Stimulated activated CD8-positive, alpha-beta memory T cell treated with anti-CD3 and anti-CD28 coated beads, Interleukin-4, amount 100 ng/mL, for 4 hours (primary cell): ENCODE results near the gene C6.

Experiments
- DNase-seq, 2 donors: peaks; one replicate each; pipeline ENCODE4 v3.0.0-alpha.2; 2020; ENCODE audit warnings: low read depth in 2 of 2, low spot score in 1 of 2

The C6 gene

DNA sequence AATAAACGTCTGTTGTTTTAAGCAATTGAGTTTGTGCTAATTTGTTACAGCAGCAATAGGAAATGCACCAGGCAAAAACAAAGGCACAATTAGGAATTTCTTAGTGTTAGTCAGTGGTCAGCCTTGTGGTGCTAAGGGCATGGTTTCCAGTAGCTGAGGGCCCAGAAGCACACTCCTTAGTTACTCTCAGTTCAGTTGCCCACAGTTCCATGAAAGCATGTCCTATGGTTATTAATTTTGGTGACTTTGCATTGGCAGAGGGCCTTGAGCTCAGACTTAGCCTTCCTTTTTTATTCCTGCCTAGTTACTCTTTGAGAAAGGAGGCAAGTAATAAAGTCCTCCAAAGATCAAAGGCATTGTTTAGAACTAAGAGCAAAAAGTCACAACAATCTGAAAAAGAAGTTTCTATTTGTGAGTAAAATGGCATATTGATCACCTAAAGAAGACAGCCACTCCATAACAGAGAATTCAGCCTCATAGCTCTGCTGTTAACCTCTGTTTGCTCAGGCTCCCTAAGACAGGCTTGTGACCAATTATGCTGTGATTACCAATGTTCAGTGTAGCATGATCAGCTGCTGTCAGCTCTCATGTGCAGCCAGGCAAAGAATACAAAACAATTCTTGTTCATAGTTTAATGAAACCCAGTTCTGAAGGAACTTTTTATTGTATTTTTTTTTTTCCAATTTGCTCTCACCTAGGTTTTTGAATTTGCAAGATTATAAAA lies 85.2 kb downstream of the C6 start:
- DNase-seq, result no peak

DNA sequence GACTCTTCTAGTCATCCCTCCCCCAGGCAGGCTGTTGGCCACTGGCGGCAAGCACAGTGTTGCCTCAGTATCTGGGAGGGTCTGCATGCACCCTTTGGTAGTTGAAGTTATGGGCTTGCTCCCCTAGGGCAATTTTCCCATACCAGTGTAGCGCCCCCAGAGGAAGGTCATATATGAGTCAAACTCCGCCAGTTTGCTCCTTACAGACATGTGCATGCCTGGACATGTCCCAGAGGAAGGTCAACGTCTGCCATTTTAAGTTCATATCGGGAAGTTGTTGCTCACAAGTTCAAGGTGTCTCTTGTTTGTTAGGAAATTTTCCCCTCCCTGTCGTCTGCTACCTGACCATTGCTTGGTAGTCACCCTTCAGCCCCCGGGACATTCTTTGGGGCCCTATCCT lies 90.9 kb downstream of the C6 start:
- DNase-seq, result no peak

DNA sequence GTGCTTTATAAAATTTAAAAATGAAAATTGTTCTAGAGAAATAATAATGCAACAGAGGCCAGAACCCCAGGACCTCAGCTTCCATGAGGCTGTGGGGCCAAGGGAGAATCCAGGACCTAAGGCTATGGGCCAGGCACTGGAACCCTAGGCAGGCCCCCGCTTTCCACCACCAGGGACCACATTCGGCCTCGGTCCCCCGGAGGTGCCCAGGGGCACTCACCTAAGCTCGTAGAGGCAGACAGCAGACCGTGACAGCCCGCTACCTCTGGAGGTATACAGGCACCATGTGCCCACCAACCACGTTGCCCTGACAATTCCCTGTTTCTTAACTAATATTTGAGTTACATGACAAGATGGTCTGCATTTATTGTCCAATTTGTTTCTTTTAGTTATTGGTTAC lies 92.7 kb downstream of the C6 start:
- DNase-seq, result no peak

DNA sequence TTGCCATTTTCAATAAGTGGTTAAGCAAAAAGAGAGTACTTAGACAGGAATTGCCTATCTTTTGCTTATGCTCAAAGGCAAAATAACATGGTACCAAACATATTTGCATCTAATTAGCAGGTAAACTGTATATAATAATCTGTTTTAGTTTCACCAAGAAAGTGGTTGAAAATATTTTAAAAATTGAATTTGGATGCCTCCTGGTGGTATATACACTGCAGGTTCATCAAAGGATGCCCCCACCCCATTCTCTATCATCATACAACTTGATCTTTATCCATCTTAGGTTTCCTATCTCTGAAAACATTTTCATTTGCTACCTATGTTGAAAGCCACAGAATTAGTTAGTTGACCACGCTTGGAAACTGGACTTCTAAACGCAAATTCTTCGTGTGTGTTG lies 95.2 kb downstream of the C6 start:
- no peak for DNase-seq

DNA sequence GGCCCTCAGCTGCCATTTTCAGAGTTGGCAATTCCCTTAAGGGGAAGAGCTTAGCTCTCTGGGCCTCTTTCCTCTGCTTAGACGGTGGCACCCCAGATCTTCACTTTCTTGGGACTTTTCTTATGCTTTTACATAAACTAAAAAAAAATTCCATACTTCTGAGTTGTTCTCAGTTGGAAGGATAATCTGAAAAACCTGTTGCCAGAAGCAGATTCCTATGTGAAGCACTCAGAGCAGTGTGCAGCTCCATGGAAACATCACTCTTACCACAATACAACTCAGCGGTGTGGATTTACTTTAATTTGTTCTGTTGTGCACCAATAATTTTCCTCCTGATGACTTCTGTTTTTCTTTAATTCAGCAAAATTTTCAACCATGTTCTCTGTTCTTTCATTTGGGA lies 98.1 kb downstream of the C6 start:
- DNase-seq, result no peak

DNA sequence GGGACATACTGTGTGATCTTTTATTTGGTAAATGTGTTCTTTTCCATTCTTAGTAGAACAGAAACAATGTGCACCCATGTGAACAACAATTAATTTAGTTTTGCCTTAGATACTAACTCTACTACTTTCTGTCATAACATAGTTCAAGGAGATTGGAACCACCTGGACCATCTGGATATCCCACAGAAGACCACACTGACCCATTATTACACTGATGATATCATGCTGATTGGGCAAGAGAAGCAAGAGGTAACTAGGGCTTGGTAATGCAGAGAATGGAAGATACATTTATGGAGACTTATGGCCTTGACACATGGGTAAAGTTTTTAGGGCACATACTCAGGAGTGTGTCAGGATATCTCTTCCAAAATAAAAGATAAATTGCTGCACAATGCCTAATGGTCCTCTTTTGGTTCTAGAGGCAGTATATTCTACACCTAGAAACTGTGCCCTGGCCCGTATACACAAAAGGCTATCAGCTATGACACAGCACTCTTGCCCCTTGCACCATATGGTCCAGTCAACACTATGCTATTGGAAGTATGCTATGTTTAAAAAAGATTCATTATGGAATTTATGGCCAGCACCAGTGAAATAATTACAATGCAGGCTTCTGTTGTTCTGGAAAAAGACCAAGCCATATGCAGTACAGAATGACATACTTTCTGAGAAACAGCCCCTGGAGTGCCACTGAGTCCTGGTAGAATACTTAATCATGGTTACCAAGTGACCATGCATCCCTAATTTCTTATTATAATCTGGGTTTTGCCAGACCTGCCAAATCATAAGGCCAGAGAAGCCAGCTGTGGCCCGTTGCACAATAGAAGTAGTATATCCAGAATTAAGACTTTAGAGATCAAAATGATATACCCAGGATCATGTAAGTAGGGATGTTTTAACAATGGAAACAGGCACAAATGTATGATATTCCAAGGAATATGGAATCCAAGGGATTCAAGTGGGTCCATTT lies 100.6 kb downstream of the C6 start:
- DNase-seq, result no peak

DNA sequence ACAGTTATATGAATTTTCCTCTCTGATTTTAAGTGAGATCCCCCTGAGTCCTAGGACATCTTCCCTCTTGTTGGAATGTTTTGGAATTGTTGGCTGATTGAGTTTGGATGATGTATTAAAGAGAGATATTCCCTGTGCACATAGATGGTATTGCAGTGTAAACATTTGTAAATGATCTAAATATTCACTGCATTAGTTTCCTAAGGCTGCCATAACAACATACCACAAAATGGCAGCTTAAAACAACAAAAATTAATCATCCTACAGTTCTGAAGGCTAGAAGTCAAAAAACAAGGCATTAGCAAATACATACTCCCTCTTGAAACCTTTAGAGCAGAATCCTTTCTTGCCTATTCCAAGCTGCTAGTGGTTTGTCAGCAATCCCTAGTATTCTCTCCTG lies 104.1 kb downstream of the C6 start:
- no peak for DNase-seq

DNA sequence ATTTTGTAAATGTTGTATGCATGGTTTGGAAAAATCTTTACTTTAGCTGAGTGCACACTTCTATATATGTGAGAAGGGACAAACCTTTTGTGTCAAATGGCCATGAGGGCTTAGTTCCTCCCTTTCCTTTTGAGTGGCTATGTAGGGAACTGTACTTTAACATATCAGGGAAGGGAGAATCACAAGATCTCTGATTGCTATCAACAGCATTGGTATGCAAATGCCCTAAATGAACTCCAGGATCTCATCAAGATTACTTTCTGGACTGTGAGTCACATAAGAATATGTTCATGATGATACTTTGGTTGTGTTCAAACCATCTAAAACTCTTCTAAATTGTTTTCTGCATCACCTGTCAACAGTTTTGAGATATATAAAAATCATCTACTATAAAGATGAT lies 111.0 kb downstream of the C6 start:
- DNase-seq, result no peak

DNA sequence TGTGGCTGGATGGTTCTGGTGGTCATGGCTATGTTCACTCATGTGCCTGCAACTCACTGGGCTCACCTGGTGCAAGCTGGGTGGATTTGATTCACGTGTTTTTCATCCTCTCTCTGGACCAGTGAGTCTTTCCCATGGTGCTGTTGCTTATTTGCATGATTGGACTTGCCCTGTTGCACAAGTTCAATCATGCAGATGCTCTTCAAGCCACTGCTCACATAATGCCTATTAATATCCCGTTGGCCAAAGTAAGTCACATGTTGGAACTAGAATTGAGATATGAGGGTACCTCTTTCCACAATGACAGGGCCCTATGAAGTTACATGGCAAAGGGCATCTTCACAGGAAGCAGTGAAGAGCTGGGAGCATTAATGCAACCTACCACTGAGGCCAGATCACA lies 115.7 kb downstream of the C6 start:
- DNase-seq, result no peak

DNA sequence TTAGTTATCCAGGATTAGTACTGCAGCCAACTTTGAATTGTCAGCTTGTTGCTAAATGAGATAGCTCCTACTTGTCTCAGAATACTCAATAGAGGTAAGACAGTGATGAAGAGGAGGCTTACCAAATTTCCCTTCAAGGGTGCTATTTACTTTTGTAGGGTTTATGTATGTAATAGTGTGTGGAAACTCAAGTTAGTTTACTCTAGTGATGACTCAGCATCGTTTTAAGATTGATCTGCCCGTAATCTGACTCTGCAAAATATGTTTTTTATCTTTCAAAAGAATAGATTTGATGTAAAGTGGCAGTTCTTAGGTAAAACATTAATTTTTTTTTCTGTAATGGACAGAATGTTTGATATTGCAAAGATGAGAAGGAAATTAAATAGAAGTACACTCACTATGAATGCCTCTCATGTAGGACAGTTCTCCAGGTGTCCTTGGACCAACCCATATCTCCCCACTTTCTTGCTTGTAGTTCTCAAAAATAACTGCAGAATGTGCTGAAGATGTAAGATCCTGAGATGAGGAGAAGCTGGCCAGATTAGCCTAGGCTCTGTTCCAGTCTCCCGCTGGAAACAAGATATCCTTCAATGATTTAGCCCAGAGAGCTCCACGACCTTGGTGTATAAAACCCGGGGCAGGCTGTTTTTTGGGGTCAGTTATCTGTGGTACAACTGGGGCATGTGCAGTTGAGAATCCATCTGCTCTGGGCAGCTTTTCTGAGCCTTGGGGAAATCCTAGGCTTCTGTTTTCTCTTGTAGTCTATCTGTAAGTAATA lies 117.8 kb downstream of the C6 start:
- DNase-seq, result no peak

DNA sequence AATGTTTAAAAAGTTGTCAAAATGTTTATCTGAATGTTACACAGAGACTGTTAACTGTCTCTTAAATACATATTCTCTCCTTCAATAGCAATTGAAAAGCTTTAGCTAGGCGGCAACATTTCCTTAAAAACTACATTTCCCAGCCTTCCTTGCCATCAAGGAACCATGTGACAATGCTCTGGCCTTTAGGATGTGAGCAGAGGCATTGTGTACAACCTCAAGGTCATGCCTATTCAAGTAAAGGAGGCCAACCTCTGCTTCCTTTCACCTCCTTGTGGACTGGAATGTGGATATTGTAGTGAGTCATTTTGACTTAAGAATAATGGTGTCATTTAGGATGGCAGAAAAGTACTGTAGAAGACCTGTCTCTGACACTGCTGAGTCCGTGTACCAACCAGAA lies 118.5 kb downstream of the C6 start:
- no peak for DNase-seq

DNA sequence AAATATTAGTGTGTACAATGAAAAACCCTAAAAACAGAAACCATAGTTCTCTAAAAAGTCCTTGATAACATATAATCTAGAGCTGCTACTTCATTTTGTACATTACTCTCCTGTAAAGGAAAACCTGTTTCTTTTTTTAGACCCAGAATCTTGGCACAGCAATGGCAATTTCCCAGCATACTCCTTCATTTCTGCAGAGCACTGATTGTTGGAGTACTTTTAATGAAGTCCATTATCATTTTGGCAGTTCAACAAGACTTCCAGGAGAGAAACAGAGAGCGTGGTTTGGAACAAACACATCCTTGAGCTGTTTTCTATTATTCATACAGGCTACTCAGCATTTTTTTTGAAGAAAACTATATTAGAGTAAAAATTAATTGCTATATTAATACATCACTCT lies 119.5 kb downstream of the C6 start:
- no peak for DNase-seq
